Activated T-cell treated with anti-CD3 and anti-CD28 coated beads, Interleukin-2, amount 50 U/mL, for 24 hours (primary cell): Measurements from ENCODE around the gene PLEKHA5.

Source experiments
- DNase-seq: peaks from one replicate; pipeline ENCODE4 v3.0.0-alpha.2; 2020
- H3K27ac Mint-ChIP-seq: 2 replicates; pipeline ENCODE4 v1.8.0; 2020; ENCODE audit warnings: mild to moderate bottlenecking, mixed read lengths
- H3K27me3 Mint-ChIP-seq: 2 replicates; pipeline ENCODE4 v1.8.0; 2020; ENCODE audit warnings: mixed read lengths
- H3K36me3 Mint-ChIP-seq: 2 replicates; pipeline ENCODE4 v1.8.0; 2020; ENCODE audit warnings: low read depth, mixed read lengths
- H3K4me1 Mint-ChIP-seq: 2 replicates; pipeline ENCODE4 v1.8.0; 2020; ENCODE audit warnings: low read depth, mixed read lengths
- H3K4me3 Mint-ChIP-seq: 2 replicates; pipeline ENCODE4 v1.8.0; 2020; ENCODE audit warnings: mild to moderate bottlenecking, moderate library complexity, mixed read lengths
- H3K9me3 Mint-ChIP-seq: 2 replicates; pipeline ENCODE4 v1.8.0; 2020; ENCODE audit warnings: mixed read lengths

PLEKHA5 gene

GRCh38 chr12:19263672-19264071 is 134.1 kb downstream of the PLEKHA5 start:
- no peak for DNase-seq
- Mint-ChIP-seq H3K27ac (no peak overlapping the region), H3K4me3 (no peak overlapping the region), H3K27me3 (no peaks in the 10 kb centered on the region), H3K4me1 (no peaks in the 10 kb centered on the region), H3K36me3 (no peaks in the 10 kb centered on the region), H3K9me3 (no peaks in the 10 kb centered on the region)

DNA sequence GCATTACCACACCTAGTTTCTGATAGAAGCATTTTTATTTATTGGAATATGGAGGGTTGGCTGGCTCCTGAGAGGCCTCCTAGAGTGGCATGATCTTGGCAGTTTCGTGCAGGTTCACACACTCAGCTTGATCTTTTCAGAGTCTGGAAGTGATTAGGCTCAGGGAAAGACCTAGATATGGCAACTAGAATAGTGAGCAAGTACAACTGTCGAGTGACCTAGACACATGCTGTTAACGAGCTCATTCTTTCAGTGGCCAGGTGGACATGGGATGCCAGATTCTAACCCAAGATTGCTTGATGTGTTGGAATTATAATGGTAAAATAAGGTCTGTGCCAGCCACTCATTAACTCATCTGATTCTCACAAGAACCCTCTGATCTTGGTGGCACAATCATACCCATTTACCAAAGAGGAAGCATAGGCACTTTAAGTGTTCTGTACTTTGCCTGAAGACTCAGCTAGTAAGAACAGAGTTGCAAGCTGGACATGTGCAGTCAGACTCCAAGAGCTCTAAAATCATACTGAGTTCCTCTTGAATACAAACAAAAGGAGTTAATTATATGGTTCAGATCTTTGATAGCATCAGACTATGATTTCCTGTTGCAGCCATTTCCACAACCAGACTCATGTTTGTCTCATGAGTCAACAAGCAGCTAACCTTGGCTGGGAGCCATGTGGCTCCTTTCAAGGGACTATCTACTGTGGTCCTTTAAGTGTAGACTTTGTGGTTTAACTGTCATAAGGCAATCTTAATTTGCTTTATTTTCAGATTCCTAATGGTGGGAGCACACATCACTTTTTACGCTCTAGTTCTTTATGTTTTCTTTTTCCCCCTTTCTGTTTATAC is 144.2 kb downstream of the PLEKHA5 start:
- peak; percentile 39 for DNase-seq
- H3K4me1 Mint-ChIP-seq = peaks cover 16% of the 10 kb centered on the region
- no peak overlapping the region for H3K4me3 Mint-ChIP-seq
- H3K27ac Mint-ChIP-seq = peak overlapping the region; percentile 50
- no peaks in the 10 kb centered on the region for H3K9me3 Mint-ChIP-seq
- H3K36me3 Mint-ChIP-seq = no peaks in the 10 kb centered on the region
- no peaks in the 10 kb centered on the region for H3K27me3 Mint-ChIP-seq

- no peak for DNase-seq
- Mint-ChIP-seq H3K9me3 (no peaks in the 10 kb centered on the region), H3K27me3 (no peaks in the 10 kb centered on the region), H3K4me1 (peaks cover 16% of the 10 kb centered on the region), H3K27ac (no peak overlapping the region), H3K4me3 (no peak overlapping the region), H3K36me3 (no peaks in the 10 kb centered on the region)
Measured at GRCh38 chr12:19276767-19277166, 147.2 kb downstream of the PLEKHA5 start.

- Mint-ChIP-seq H3K36me3 (no peaks in the 10 kb centered on the region), H3K4me3 (no peak overlapping the region), H3K27ac (no peak overlapping the region), H3K4me1 (peaks cover 16% of the 10 kb centered on the region), H3K27me3 (no peaks in the 10 kb centered on the region), H3K9me3 (no peaks in the 10 kb centered on the region)
- no peak for DNase-seq
Measured at GRCh38 chr12:19277711-19278110, 148.2 kb downstream of the PLEKHA5 start.

GRCh38 chr12:19278407-19278806 is 148.9 kb downstream of the PLEKHA5 start:
- Mint-ChIP-seq H3K27me3 (no peaks in the 10 kb centered on the region), H3K4me1 (peaks cover 14% of the 10 kb centered on the region), H3K4me3 (no peak overlapping the region)

DNA sequence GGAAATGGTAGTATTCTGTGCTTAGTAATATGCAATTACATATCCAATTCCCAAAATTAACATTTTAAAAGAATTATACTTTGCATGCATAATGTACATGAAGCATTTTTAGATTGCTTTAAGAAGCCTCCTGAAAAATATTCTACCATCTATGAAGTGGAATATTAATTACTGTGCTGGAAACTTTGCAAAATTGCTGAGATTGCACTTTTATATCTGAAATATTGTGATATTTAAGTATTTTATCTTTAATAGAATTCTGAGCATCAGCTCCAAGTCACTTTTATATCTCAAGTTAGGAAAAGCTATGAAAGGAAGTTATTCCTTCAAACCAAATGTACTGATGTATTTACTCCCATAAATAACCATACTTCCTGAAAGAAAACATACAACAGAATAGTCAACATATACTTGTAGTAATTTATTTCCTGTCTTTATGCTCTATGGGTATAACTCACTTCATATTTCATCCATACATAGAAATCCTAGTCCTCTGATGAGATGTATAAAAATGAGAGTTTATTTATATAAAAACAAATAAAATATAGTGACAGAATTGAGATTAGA is 152.7 kb downstream of the PLEKHA5 start:
- H3K27me3 Mint-ChIP-seq = no peaks in the 10 kb centered on the region
- no peak overlapping the region for H3K27ac Mint-ChIP-seq
- no peaks in the 10 kb centered on the region for H3K9me3 Mint-ChIP-seq
- no peak for DNase-seq
- no peaks in the 10 kb centered on the region for H3K36me3 Mint-ChIP-seq
- H3K4me3 Mint-ChIP-seq = no peak overlapping the region
- H3K4me1 Mint-ChIP-seq = no peaks in the 10 kb centered on the region

More at GRCh38 chr12:19278407-19278806, 148.9 kb downstream of the PLEKHA5 start:
- Mint-ChIP-seq H3K9me3 (no peaks in the 10 kb centered on the region), H3K36me3 (no peaks in the 10 kb centered on the region), H3K27ac (no peak overlapping the region)
- no peak for DNase-seq

DNA sequence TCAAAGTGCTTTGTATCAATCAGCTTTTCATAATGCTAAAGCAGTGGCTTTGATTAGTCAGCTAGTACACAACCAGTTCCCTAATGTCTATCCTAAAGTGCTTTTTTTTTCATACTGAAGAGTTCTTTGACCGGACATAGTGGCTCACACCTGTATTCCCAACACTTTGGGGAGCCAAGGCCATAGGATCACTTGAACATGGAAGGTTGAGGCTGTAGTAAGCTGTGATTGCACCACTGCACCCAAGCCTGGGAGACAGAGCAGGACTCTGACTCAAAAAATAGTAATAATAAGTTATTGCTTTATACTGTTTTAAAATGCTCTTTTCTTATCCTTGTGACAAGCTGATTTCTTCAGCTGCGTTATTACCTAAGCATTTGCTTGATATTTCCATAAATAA is 155.1 kb downstream of the PLEKHA5 start:
- Mint-ChIP-seq H3K9me3 (no peaks in the 10 kb centered on the region), H3K4me1 (no peaks in the 10 kb centered on the region), H3K27ac (no peak overlapping the region), H3K4me3 (no peak overlapping the region), H3K27me3 (no peaks in the 10 kb centered on the region), H3K36me3 (no peaks in the 10 kb centered on the region)
- DNase-seq = no peak

DNA sequence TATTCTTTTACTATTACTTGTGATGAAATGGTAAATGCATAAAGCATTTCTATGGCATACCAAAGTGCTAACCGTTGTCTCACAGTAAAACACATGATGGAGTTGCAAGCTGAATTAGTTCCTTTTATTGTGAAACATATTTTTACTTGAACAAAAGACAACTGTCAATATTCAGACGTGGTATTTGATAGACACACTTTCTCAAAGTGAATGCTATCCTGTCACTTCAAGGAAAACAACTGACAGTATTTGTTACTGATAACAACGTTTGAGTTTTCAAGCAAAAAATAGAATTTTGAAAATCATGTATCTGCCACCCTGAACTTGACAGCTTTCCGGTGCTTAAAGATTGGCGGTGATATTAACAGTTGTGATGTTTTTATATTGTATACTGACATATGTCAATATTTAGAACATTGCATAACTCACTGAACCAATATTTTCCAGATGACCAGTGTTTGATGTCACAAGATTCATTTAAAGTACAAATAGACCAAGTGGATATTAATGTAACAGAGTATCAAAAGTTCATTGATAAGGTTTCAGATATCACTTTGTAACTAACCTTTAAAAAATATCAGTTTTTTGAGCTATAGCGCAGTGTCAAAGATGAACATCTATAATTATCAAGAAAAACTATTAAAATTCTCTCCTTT is 156.4 kb downstream of the PLEKHA5 start:
- Mint-ChIP-seq H3K27ac (no peak overlapping the region), H3K27me3 (no peaks in the 10 kb centered on the region), H3K36me3 (no peaks in the 10 kb centered on the region), H3K9me3 (no peaks in the 10 kb centered on the region), H3K4me3 (no peak overlapping the region), H3K4me1 (no peaks in the 10 kb centered on the region)
- DNase-seq = no peak

DNA sequence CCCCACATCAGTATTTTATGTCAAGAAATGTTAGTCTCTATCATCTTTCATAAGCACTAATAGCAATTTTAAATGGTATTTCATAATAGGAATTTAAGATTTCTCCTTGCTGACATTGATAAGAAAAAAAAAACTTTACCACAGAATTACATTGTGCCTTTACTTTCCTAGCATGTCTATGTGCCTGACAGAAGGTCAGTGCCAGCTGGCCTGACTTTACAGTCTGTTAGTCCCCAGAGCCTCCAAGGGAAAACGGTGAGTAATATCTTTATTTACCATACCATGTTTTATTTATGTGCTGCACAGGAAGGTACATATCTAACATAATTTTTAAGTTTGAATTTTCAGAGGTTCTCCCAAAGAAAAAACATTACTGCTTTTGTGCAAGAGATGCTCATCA is 157.8 kb downstream of the PLEKHA5 start:
- no peaks in the 10 kb centered on the region for H3K9me3 Mint-ChIP-seq
- no peak for DNase-seq
- no peaks in the 10 kb centered on the region for H3K4me1 Mint-ChIP-seq
- H3K4me3 Mint-ChIP-seq = no peak overlapping the region
- H3K36me3 Mint-ChIP-seq = no peaks in the 10 kb centered on the region
- H3K27me3 Mint-ChIP-seq = no peaks in the 10 kb centered on the region
- H3K27ac Mint-ChIP-seq = no peak overlapping the region

DNA sequence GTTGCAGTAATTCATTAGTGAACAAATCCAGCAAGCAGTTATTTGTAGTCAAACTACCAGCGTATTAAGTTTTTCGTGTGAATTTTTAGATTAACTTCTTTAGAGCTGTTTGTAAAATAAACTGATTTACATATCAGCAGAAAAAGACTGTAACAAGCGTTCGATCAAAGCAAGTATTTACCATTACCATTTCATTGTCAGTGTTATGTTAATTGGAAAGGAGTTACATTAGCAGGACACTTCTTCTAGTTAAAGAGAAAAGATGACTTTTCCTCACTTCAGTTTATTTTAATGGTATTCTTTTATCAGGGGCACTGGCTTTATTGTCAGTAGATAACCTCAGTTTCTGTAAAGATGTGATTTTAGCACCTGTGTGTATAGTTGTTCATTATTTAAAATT is 158.6 kb downstream of the PLEKHA5 start:
- no peaks in the 10 kb centered on the region for H3K4me1 Mint-ChIP-seq
- no peaks in the 10 kb centered on the region for H3K36me3 Mint-ChIP-seq
- no peaks in the 10 kb centered on the region for H3K9me3 Mint-ChIP-seq
- H3K4me3 Mint-ChIP-seq = no peak overlapping the region
- no peak overlapping the region for H3K27ac Mint-ChIP-seq
- no peaks in the 10 kb centered on the region for H3K27me3 Mint-ChIP-seq
- no peak for DNase-seq

GRCh38 chr12:19288603-19289244 is 159.2 kb downstream of the PLEKHA5 start:
- no peaks in the 10 kb centered on the region for H3K36me3 Mint-ChIP-seq
- no peaks in the 10 kb centered on the region for H3K27me3 Mint-ChIP-seq
- DNase-seq = no peak
- no peaks in the 10 kb centered on the region for H3K9me3 Mint-ChIP-seq
- H3K27ac Mint-ChIP-seq = no peak overlapping the region
- H3K4me1 Mint-ChIP-seq = no peaks in the 10 kb centered on the region
- H3K4me3 Mint-ChIP-seq = no peak overlapping the region

DNA sequence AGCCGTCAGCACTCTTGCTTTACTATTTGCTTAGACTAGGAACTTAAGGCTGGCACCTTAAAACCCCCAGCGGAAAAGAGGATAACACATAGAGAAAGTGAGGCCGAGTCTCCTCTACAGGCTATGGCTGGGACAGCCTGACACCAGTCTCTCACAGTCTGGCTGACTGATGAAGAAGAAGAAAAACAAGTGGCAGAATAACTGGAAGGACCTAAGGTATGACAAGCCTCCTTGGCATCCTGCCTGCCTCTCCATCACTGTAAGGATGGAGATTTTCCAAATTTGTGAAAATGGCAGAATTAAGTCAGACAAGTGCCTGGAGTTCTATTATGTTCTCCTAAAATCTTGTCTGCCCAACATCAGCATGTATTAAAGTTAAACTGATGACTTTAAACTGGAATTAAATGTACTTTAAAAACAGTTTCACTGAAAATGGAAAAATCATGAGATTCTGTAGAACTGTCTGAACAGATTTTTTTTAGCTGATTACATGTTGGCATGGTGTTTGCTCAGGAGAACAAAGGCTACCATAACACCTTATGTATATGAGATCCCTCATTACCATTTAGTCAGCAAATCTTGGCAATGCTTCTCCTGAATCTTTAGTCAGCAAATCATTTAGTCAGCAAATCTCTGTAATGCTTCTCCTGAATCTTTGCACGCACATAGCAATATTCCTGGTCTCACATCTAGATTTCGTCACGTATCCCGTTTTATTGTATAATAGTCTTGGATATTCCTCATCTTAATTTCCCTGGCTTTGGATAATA is 169.5 kb downstream of the PLEKHA5 start:
- DNase-seq = no peak
- Mint-ChIP-seq H3K27ac (no peak overlapping the region), H3K4me1 (no peaks in the 10 kb centered on the region), H3K27me3 (no peaks in the 10 kb centered on the region), H3K4me3 (no peak overlapping the region), H3K36me3 (no peaks in the 10 kb centered on the region), H3K9me3 (no peaks in the 10 kb centered on the region)

DNA sequence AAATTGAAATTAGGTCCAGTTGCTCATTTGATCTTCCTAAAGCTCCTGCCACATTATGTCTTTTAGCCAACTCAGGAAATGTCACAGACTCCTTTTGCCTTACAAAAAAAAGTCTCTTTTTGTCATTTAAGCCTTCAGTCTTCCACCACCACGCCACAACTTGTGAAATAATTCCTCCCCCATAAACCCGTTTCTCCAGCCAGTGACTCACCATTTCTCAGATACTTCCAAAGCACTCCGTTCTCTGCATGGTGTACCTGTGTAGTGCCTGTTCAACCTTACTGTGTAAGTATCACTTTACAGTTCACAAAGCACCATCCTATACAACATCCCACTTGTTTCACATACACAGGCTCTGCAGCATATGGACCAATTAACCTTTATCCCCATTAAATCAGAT is 170.2 kb downstream of the PLEKHA5 start:
- H3K36me3 Mint-ChIP-seq = no peaks in the 10 kb centered on the region
- H3K4me1 Mint-ChIP-seq = no peaks in the 10 kb centered on the region
- no peaks in the 10 kb centered on the region for H3K27me3 Mint-ChIP-seq
- H3K4me3 Mint-ChIP-seq = no peak overlapping the region
- DNase-seq = no peak
- no peak overlapping the region for H3K27ac Mint-ChIP-seq
- no peaks in the 10 kb centered on the region for H3K9me3 Mint-ChIP-seq

DNA sequence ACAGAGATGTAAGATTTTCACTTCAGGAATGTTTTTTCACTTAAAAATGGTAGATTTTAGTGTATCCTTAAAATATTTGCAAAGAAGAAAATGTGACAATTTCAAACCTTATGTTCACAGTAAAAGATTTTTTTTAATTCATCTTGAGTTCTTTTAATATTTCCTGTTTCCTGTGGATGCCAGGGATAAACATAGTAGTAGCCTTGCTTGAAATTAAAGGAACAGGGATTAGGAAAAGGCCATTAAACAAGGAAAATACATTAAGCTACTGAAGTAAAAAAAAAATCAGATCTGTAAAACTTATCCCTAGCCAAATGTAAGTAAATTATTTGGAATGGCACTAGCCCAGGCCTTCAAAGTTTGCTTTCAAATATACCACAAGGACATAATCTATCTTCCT is 171.7 kb downstream of the PLEKHA5 start:
- Mint-ChIP-seq H3K4me3 (no peak overlapping the region), H3K27me3 (no peaks in the 10 kb centered on the region), H3K9me3 (no peaks in the 10 kb centered on the region), H3K27ac (no peak overlapping the region), H3K36me3 (no peaks in the 10 kb centered on the region), H3K4me1 (no peaks in the 10 kb centered on the region)
- no peak for DNase-seq
